HG02571 (cell line): ENCODE results near the gene ABTB2.

Experiments
- ATAC-seq: cut with Tn5 transposase; IDR thresholded peaks from one replicate; pipeline ENCODE4 v1.9.1; 2021; ENCODE audit warnings: mild to moderate bottlenecking, moderate library complexity; ENCODE audit not compliant: unreplicated experiment

Gene ABTB2

GRCh38 chr11:34344410-34344767, 13.4 kb downstream of the ABTB2 start:
- ATAC-seq, result no peak

- ATAC-seq, result no peak
Measured at GRCh38 chr11:34343686-34344085, 14.1 kb downstream of the ABTB2 start.

GRCh38 chr11:34343153-34343552, 14.7 kb downstream of the ABTB2 start:
- no peak for ATAC-seq

- no peak for ATAC-seq
Measured at GRCh38 chr11:34341931-34342533, 15.8 kb downstream of the ABTB2 start.

GRCh38 chr11:34341096-34341495, 16.7 kb downstream of the ABTB2 start:
- no peak for ATAC-seq

- ATAC-seq, result no peak
Measured at GRCh38 chr11:34340653-34341052, 17.2 kb downstream of the ABTB2 start.

- no peak for ATAC-seq
Measured at GRCh38 chr11:34339149-34340064, 18.4 kb downstream of the ABTB2 start.

- no peak for ATAC-seq
Measured at GRCh38 chr11:34337016-34337415, 20.8 kb downstream of the ABTB2 start.

GRCh38 chr11:34335801-34336200, 22.0 kb downstream of the ABTB2 start:
- no peak for ATAC-seq

GRCh38 chr11:34335331-34335730, 22.5 kb downstream of the ABTB2 start:
- no peak for ATAC-seq

- no peak for ATAC-seq
Measured at GRCh38 chr11:34333787-34334186, 24.0 kb downstream of the ABTB2 start.

GRCh38 chr11:34332524-34332923, 25.3 kb downstream of the ABTB2 start:
- ATAC-seq, result no peak

- no peak for ATAC-seq
Measured at GRCh38 chr11:34331736-34332135, 26.1 kb downstream of the ABTB2 start.

- no peak for ATAC-seq
Measured at GRCh38 chr11:34331329-34331728, 26.5 kb downstream of the ABTB2 start.

- ATAC-seq, result no peak
Measured at GRCh38 chr11:34330653-34331052, 27.2 kb downstream of the ABTB2 start.

GRCh38 chr11:34329876-34330275, 27.9 kb downstream of the ABTB2 start:
- no peak for ATAC-seq

- no peak for ATAC-seq
Measured at GRCh38 chr11:34328632-34328910, 29.2 kb downstream of the ABTB2 start.

GRCh38 chr11:34327804-34328631, 29.8 kb downstream of the ABTB2 start:
- ATAC-seq, result no peak

GRCh38 chr11:34324466-34324865, 33.3 kb downstream of the ABTB2 start:
- ATAC-seq, result no peak

GRCh38 chr11:34323601-34324000, 34.2 kb downstream of the ABTB2 start:
- ATAC-seq, result no peak

- ATAC-seq, result no peak
Measured at GRCh38 chr11:34318111-34319037, 39.4 kb downstream of the ABTB2 start.
